Cortex of kidney (tissue), 1 donor: ENCODE results near the gene PRRC1.

ENCODE experiments used
- DNase-seq: peaks from one replicate; lab custom pipeline; 2025; lab: John Stamatoyannopoulos, UW

The PRRC1 gene

DNA sequence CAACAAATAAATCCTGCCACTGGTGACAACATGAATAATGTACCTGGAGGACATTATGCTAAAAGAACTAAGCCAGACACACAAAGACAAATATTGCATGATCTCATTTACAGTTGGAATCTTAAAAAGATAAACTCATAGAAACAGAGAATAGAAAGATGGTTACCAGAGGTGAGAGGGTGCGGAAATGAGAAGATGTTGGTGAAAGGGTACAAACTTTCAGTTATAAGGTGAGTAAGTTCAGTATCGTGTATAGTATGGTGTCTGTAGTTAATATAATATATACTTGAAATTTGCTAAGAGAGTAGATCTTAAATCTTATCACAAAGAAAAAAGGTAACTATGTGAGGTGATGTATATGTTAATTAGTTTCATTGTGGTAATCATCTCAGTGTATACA is 63.3 kb downstream of the PRRC1 start:
- DNase-seq = no peak

DNA sequence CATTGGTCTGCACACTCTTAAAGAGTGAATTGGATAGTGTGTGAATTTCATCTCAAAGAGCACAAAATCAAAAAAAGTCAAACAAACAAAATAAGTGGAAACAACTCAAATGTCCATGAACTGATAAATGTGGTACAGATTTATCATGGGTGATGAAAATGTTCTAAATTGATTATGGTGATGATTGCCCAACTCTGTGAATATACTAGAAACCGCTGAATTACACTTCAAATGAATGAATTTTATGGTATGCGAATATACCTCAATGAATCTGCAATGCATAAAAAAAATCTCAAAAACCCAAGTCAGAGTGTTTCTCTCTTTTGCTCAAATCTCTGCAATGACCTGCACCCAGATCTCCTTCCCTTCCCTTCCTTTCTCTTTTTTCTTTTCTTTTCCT is 64.0 kb downstream of the PRRC1 start:
- no peak for DNase-seq

DNA sequence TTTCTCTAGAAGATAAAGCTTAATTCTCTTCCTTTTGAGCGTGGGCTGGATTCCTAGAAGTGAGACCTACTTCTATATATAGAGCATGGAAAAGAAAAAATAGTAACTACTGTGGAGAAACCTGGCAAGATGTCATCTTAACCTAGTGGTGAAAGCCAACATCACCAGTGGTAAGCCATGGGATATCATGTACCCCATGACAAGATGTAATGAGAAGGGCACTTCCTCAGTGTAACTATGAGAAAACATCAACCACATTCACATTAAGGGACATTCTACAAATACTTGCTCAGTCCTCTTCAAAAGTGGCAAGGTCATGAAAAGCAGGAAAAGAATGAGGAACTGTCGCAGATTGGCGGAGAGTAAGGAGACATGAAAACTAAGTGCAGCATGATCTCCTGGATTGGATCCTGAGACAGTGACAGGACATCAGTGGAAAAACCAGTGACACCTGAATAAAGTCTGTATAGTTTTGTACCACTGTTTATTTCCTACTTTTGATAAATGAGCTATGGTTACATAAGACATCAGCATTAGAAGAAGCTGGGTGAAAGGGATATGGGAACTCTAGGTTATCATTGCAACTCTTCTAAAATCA is 65.4 kb downstream of the PRRC1 start:
- DNase-seq = no peak

DNA sequence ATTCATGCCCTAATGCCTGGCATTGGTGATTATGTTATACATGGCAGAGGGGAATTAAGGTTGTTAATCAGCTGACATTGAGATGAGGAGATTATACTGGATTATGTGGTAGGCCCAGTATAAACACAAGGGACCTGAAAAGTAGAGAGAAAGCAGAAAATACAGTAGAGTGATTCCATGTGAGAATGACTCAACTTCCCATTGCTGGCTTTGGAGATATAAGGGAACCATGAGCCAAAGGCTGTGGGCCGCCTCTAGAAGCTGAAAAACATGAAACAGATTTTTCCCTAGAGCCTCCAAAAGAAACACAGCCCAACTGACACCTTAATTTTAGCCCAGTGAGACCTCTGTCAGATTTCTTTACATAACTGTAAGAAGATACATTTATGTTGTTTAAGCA is 66.4 kb downstream of the PRRC1 start:
- no peak for DNase-seq

DNA sequence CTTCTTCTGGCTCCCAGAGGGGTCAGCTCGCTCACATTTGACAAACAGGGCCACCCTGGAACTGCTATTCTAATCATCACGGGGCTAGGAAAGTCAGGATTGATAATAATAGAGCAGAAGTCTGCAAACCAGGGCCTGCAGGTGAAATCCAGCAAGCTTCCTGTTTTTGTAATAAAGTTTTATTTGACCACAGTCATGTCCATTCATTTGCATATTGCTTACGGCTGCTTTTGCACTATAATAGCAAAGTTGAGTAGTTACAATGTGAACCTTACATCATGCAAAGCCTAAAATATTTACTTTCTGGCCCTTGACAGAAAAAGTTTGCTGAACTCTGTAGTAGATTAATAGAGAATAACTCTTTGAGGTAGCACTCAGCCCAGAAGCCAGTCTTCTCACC is 68.2 kb downstream of the PRRC1 start:
- DNase-seq = no peak

DNA sequence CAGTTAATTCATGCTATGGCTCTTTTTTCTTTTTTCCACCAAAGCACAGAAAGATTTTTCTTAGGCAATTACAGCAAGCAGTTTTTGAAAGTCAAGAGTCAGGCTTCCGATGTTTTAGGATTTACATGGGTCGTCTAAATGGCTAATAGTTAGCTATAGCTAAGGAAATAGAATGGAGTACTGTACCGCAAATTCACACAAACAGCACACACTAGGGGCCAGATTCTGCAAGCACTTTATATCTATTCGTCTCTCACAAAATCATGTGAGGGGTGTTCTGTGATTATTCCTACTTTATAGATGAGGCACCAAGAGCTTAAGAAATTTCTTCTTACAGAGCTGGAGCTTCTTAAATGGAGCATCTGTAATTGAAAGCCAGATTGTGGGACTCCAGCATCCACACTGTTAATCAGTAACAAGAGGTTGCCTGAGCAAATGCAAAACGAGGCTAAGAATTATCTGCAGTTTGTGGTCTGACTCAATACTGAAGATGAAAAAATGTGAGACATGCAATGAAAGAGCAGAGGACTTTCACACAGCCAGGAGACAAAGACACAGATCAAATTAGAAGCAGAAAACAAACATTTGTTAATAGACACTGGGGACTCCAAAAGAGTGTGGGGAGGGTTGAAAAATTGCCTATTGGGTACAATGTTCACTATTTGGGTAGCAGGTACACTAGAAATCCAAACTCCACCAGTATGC is 68.8 kb downstream of the PRRC1 start:
- no peak for DNase-seq

DNA sequence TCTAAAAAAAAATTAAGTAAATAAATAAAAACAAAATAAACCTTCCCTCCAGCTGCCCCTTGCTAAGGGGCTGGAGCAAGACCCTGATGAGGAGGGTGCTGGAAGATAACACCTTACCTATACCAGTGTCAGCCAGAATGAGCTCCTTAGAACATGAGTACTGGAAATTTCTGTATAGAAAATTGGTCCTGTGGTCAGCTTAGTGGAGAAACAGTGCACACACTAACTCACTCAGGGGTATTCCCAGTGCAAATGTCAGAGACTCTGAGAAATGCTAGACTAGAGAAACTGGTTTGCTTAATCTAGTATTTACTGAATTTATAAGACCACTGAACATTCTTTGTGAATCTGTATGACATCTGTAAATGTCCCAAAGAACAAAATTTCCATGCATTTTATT is 69.4 kb downstream of the PRRC1 start:
- no peak for DNase-seq

DNA sequence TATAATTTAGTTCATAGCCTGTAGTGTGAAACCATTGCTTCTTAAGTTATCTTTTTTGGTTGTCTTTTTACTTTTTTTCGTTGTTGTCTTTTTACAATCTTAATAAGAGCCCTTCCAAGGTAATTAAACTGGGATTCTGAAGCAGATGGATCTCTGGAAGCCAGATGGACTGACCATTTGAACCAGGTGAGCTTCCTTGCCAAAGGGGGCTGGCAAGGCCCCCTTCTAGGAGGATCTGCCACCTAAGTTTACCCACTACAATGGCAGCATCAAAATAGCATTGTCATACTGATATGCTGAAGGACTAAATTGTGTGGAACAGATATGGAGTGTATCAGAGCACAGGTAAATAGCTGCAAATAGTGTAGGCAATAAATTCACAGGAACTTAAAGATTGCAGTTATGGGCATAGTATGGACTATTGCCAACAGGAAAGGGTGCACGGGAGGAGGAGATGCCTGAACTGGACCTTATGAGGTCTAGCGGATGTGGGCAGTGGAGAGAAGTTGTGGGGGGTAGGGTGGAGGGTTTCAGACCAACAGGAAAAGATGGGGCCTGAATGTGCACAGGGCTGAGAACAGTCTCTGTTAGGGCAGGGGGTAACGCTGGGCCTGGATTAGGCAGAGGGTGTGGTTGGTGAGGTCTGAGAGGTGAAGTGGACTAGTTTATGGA is 69.9 kb downstream of the PRRC1 start:
- DNase-seq = no peak

DNA sequence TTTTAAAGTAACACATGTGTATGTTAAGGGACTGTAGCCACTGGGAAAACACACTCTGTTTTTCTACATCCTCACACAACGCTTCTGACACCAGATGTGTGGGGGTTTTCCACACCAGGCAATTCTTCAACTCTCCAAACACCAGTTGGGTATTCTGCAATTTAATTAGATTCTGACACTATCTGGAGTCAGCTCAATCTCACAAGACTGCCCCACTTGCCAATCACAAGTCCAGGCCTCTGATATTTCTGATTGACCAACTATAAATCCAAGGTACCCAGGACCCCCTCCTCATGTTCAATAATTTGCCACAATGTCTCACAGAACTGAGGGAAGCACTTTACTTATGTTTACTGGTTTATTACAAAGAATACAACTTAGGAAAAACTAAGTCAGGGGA is 70.9 kb downstream of the PRRC1 start:
- no peak for DNase-seq

DNA sequence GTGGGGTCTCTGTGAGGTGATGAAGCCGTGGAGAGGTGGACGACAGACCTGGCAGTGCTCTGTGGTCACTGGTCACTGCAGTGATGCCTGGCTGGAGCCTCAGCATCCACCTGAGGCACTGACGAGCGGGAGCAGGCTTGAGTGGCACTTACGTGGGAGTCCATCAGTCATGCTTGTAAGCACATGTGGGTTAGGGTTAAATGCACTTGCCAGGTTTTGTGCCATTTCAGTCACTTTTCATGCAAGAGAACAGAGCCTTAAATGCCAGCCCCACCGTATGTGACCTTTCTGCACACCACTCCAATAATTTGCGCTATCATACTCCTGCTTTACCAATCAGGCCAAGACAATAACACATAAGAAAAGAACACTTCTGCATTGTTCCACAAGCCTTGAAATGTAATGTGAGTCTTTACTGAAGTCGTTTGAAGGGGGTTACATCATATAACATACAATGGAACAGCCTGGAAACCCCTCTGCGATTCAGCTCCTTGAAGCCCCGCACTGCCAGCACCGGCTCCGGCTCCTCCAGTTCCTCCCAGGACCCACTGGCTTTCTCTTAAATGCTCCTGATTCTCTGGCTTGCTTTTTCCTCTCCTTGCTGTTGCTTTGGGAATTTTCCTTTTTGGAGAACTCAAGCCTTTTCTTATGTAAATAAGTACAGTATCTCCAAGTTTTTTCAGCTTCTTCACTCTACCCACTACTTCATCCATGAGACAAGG is 72.0 kb downstream of the PRRC1 start:
- DNase-seq = no peak

DNA sequence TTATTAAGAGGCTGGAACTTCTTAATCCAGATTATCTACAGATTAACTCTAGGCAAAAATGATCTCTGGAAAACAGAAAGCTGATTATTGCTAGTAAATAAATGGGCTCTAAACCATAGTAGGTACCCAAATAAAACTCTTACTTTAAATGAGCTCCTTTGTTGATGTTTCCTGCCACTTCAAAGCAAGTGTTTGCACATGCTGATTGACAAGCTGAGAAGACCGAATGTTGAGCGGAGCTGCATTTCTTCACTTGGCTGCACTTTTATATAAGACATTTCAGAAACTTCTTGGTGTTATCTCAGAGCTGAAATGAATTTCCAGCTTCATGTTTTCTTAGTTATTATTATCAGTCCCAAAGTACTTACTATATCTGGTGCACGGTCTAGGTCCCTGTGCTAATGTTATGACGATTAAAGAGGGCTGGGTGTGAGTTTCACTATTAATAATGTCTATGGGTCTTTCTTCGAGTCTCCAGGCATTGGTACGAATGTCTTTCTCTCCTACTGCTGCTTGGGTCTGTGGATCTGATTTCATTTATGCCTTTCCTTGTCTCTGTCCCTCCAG is 72.8 kb downstream of the PRRC1 start:
- DNase-seq = no peak

DNA sequence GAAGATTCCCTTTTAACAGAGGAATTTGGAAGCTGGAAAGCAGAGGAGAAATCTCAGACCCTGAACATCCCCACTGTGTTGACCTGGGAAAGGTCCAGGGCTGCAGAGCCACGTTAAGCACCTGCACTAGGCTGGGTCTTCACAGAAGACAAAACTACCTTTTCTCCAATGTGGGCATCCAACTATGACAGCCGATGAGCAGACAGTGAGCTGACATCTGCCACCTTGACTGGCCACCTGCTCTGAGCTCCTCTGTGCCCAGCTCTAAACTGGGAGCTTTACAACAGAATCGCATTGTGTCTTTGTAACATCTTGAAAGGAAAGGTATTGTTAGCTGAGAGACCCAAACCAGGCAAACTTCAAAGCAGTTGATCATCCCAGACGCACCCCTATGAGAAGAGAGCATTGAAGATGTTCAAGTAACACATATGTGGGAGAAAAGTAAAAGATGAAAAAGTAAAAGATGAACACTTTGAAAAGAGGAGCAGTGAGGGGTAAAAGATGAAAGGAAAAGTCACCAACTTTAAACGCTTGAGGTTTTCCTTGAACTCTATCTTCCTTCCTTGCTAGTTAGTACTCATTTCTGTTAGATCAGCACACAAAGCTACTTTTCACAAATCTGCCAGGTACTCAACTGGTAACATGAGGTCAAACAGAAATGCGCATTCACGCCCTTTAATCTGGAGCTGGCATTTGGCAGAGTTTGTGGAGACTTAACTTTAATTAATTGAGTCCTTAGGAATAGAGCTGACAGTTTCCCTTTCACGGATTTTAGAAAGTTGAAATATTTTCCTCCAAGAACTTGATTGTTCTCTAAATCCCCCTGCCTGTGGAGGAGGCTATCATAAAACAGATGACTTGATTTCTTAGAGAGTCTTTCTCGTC is 78.3 kb downstream of the PRRC1 start:
- no peak for DNase-seq

DNA sequence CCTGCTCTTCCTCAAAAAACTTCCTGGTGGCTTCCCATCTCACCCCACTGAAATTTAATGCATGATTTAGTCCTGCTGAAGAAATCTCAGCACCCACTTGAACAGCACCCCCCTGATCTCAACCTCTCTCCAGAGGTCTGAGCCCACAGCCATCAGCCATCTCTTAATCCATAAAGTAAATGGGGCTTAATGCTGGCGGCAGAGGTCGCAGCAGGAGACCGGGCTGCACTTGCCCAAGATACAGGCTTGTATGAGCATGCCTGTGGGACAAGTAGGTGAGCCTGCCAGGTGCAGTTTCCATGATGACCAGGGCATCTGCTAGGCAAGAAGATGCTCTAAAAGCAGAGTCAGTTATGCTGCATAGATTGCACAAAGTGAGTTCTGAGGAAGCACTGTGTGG is 79.1 kb downstream of the PRRC1 start:
- no peak for DNase-seq

DNA sequence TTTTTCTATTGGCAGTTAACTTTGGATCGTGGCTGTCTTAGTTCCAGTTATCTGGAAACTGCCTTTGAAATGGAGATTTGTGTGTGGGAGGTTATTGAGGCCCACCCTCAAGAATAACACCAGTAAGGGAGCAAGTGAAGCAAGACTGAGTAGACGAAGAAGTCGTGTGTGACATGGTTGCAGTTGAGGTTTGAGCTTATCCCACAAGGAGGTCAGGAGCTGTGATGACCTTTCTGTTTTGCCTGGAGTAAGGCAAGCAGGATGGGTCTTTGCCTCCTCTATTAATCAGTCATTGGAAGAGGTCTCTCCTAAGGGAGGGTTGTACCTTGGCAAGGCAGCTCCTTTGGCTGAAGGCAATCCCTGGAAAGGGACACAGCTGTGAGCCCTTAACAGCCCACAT is 81.9 kb downstream of the PRRC1 start:
- DNase-seq = no peak

DNA sequence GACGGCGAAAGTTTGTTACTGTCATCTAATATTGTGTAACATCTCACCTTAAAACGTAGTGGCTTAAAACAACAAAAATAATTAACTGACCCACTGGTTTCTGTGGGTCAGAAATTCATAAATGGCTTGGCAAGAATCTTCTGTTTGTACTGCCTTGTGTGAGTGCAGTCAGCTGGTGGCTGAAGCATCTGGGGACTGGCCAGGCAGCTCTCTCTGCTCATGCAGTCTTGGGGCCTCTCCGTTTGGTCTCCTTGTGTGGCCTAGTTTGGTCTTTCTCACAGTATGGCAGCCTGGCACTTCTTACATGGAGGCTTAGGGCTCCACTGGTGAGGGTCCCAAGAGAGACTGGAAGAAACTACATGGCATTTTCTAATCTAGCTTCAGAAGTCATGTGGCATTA is 82.4 kb downstream of the PRRC1 start:
- no peak for DNase-seq

DNA sequence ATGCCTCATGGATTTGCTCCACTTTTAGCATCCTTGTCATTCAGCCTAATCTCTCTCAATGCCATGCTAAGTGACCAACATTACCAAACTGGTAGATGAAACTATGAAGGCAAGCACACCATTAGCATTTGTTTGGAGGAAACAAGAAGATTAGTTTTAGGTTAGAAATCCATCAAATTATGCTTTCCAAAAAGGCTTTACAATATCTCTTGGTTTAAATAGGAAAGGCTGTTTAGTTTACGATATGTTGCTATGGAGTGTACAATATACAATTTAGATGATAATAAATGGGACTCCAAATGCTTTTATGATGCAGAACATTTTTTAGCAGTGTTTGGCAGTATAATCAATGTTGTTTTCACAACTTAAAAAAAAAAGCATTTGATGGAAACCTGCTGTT is 83.7 kb downstream of the PRRC1 start:
- DNase-seq = no peak

DNA sequence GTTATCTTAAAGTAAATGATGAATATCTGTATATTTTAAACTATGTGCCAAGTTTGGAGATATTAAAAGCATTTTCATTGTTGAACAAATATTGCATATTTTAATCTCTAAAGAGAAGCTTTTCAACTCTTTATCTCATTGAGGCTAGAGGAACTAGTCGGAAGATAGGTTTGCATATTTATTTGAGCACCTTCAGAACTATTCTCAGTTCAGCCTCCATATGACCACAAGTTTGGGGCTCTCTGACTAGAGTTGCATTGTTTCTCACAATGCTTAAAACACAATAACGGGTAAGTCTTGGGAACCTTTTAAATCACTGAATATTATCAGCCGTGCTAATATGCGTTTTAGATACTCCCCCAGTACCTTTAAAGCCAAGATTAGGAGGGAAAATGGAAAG is 84.2 kb downstream of the PRRC1 start:
- no peak for DNase-seq

DNA sequence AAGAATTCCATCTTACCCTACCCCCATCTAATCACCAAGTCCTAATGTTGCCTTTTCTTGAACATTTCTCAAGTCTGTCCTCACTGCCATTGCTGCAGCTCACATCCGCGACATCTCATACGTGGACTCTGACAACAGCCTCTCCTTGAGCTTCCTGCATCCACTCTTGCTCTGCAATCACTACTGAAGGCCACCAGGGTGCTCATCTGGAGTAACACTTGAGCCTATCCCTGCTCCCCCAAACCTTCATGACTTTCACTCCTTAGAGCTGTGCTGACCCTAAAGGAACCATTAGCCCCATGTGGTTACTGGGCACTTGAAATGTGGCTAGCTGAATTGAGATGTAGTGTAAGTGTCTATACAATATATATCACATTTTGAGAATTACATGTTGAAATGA is 85.0 kb downstream of the PRRC1 start:
- DNase-seq = no peak

DNA sequence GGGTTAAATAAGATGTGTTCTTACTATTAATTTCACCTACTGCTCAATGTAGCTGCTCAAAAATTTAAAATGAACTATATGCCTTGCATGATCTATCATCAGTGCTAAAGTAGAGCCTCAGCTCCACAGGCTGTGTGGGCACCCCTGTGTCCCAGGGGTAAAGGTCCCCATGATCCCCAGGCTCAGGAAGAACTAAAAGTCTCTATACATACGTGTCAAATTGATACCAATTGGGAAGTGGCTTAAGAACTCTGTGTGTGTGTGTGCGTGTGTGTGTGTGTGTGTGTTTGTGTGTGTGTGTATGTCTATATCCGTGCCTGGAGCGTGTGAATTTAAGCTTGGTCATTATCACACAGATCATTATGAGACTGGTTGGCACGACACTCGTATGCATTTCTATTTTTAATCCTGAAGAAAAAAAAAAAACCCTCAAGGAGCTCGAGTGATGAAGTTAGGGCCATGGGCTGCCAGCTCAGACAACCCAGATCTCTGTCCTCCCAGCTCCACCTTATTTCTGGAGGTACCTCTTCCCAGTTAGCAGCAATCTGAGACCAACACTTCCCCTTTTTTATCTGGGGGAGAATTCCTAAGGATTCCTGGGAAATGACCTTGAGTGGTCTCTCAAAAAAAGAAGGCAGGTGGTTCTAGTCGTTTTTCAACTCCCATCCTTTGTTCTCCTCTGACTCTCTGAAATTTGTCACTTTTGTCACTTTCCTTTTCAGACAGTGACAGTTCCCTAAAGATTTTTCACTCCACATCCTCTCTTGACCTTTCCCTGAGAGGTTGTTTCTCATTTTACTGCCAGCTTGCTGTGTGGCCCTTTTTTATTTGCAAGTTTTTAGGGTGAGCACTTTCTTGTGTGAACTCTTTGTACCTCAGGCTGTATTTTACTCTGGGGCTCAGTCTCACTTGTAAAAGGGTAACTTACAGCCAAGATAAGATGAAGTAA is 85.7 kb downstream of the PRRC1 start:
- DNase-seq = no peak
